Stimulated activated CD4-positive, alpha-beta T cell treated with anti-CD3 and anti-CD28 coated beads, Interleukin-12 subunit alpha, Interleukin-12 subunit beta, amount 100 ng/mL, for 4 hours (primary cell): ENCODE measurements around the gene COMT.

Experiments used
- DNase-seq: peaks from one replicate; pipeline ENCODE4 v3.0.0-alpha.2; 2020

COMT gene

DNA sequence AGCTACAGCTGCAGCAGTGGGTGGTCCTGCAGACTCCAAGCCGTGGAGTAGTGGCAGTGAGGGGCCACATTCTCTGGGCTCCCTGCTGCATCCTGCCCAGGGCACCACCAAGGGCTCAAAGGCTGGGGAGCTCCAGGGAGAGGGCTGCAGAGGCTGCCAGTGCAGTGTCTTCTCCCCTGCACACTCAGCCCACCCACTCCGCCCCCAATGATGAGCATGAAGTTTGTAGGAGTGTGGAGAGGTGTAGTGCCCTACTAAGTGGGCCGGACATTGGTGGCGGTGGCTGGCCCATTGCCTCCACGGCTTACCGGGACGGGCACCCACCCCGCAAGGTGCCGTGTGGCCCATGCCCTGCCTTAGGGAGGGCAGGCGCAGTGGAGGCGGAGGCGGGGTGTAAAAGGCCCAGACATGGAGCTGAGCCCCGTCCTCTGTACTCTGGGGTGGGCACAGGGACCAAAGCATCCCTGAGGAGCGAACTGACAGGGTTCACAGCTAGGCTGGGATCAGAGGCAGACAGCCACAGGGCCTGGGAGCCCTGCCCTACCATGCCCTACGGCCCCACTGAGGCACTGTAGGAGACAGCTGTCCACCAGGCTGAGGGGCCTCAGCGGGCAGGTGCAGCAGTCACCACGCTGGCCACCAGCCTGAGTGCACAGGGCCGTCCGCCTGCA lies 56.1 kb downstream of the COMT start:
- DNase-seq = no peak

DNA sequence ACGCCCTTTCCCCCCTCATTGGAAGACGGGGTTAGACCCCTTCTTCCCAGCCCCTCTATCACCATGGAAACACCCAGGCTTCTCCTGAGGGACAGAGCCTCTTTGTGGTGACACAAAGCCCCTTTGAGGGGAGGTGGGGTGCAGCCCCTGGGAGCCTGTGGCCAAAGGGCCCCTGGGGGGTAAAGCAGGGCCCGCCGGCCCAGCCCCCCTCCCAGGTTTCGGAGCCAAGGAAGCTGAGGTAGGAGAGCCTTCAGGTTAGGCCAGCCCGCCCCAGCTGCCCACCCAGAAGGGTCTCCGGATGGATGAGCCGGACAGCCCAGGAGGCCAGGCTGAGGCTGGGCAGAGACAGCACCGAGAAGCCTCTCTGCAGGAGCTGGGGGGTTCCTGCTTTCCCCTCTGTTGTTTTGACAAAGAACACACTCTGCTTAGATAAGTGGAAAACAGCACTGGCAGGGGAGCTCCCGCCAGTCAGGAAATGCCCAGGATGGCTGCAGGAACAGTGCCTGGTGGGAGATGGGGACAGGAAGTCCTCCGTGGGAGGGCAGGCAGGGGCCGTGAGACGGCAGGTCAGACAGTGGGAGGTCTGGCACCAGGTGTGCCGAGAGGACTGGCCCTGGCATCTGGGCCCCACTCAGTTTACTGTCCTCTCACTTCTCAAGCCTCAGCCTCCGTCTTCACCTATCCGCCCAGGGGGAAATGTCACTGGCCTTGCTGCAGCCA lies 56.8 kb downstream of the COMT start:
- no peak for DNase-seq

DNA sequence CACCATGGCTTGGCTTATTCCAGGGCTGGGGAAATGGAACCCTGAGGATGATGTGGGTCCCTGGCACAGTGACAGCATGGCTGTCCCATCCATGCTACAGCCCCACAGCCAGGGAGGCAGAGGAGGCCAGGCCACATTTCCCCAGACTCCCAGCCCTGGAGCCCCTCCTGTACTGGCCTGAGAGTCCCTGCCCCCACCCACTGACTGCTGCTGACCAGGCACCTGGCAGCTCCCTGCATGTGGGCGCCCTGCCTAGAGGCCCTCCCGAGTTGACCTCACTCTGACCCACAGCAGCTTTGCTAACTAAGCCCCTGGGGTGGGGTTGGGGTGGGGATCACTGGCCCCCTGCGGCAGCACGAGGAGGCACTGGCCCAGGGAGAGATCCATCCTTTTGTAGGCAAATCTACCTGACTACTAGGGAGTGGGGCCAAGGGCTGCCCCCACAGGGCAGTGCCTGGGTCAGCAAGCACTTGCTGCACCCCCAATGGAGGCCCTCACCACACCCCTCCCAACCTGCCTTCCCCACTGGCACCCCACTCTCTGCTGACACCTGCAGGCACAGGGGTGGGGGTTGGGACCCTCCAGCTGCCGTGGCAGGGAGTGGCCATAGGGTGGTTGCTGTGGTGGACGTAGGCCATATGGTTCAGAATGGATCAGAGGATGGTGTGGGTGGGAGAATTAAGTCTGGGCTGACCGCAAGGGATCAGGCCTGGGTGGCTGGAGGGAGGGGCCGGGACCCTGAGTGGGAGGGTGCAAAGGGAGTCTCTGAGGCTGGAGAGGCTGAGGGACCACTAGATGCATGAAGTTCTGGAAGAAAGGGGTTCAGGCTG lies 57.6 kb downstream of the COMT start:
- DNase-seq = no peak

DNA sequence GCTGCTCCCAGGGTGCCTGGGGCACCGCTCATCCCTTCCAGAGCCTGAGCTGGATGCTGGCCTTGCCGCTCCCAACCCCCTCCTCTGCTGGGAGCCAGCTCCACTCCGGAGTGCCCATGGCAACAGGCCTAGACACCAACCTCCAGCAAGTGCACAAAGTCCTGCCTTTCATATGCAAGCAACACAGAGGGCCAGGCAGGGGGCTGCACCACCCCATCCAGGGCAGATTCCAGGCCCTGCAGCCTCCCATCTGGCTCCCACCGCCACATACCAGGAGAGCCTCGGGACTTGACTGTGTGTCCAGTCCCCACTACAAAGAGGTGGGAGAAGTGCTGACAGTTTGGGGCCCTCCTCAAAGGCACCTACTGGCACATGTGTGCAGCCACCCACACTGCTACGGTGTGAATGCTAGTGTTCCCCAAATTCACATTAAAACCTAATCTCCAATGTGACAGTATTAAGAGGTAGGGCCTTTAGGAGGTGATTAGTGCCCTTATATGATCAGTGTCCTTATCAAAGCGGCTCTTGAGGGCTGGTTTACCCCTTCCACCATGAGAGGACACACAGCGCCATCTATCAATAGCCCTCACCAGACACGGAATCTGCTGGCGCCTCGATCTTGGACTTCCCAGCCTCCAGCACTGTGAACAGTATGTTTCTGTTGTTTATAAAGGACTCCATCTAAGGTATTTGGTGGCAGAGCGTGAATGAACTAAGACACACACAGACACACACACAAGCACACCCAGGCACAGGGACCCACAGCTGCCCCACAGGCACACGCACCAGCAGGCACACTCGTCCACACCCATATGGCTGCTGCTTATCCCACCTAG lies 58.9 kb downstream of the COMT start:
- DNase-seq = no peak

DNA sequence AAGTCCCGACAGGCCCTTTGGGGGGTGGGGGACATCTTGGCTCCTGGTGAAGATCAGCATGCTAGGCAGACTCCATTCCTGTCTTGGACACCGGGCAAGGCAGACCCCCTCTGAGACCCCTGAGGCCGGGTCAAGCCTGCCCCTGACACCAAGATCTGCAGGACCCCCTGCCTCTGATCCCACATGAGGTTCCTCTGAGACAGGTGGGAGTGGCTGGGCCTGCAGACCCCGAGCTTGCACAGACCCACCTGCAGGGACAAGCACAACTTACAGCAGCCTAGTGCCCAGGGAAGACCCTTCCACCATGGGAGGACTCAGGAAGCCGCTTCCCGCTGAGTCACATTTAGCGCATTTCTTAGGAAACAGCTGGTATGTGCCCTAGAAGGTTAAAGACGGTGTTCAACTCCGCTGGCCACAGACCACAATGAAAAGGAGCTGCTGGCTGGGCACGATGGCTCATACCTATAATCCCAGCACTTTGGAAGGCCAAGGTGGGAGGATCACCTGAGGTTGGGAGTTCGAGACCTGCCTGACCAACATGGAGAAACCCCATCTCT lies 59.6 kb downstream of the COMT start:
- DNase-seq = no peak

DNA sequence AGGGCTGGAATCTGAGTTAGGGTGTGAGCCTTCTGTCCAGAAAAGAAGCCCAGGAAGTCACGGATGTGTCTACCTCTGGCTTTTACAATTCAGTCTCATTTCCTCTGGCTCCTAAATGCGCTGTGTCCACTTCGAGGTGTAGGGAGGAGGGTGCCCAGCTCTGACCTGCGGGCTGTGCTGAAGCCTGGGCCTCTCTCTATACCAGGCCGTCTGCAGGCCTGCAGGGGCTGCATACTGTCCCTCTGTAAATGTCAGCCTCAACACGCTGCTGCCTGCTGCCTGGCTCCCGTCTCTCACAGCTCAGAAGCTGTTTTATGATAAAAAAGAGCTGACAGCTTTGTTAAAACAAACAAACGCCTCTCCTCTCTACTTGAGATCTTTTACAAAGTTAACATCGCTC lies 60.6 kb downstream of the COMT start:
- DNase-seq = no peak

DNA sequence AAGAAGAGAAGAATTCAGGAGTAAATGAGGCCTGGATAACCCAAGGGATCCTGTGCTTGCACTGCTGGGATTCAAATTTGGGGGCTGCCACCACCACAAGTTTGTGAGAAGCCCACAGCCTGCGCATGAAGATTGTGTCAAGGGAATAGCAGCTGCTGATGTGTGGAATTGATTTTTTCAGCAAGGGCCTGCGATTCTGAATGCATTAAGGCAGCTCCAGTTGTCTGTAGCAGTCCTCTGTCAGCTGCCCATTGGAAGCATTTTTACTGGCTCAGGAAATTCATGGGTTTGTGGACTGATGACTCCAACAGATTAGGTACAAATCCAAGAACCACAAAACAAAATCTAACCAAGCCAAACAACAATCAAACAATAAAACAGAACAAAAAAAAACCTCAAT lies 61.1 kb downstream of the COMT start:
- DNase-seq = no peak

DNA sequence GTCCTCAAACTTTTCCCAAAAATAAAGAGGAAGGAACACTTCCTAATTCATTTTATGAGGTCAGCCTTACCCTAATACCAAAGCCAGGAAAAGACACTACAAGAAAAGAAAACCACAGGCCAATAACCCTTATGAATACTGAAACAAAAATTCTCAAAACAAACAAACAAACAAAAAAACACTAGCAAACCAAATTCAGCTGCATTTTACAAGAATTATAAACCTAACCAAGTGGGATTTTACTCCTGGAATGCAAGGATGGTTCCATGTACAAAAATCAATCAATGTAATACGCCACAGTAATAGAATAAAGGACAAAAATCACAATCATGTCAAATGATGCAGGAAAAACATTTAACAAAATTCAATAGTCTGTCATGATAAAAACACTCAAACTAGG lies 61.7 kb downstream of the COMT start:
- DNase-seq = no peak

DNA sequence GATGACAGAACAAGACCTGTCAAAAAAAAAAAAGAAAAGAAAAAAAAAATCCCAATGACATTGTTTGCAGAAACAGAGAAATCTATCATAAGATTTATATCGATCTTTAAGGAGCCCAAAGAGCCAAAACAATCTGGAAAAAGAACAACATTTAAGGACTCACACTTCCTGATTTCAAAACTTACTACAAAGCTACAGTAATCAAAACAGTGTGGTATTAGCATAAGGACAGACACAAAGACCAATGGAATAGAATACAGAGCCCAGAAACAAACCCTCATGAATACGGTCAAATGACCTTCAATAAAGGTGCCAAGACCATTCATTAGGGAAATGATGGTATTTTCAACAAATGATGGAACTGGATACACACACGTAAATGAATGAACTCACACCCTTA lies 62.9 kb downstream of the COMT start:
- no peak for DNase-seq

DNA sequence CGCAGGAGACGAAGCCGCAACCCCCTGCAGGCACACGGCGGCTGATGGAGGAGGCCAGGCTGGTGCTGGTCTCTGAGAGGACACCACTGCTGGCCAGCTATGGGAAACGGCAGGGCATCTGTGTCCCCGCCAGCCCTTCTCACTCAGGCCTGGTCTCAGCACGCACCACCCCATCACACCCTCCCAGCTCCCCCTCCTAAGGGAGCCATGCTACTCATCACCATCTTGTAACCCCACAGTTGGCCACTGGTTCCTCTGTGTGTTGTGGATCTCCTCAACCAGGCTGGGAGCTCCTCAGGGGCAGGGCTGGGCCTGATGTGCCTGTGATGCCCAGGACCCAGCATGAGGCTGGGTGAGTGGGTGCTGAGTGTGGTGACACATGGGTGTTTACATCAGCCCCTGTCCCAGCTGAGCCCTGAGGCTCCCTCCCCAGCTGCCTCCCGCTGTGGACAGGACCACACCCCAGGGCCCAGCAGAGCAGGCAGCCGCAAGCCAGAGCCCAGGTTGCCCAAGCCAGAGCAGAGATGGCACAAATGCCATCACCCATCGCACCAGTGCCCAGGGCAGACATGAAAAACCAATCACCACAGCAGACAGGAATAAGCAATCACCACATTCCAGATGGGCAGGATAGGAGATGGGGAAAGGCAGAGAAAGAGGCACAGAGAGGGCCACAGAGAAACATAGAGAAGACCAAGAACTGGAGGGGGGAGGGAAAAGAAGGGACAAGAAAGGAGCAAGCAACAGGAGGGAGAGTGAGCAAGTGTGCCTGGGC lies 66.8 kb downstream of the COMT start:
- no peak for DNase-seq

DNA sequence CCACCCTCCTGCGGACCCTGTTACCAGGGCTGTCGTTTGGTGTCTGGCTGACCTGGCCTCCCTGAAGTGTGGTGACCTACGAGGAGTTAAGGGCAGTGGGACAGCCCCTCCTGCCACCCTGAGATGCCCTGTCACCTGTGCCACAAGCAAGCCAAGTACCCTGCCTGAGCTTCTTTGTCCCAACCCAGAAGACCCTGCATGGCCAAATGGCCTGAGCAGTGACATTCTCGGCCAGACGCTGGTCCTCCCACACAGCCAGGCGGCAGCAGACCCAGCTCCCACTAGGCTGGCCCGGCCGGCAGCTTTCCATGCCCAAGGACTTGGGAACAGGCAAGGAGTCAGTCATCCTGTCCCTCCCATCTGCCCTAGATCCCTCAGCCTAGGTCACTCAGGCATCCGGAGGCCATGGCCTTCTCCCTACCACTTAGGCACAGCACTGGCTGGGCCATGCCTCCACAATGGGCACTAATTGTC lies 67.5 kb downstream of the COMT start:
- DNase-seq = no peak

DNA sequence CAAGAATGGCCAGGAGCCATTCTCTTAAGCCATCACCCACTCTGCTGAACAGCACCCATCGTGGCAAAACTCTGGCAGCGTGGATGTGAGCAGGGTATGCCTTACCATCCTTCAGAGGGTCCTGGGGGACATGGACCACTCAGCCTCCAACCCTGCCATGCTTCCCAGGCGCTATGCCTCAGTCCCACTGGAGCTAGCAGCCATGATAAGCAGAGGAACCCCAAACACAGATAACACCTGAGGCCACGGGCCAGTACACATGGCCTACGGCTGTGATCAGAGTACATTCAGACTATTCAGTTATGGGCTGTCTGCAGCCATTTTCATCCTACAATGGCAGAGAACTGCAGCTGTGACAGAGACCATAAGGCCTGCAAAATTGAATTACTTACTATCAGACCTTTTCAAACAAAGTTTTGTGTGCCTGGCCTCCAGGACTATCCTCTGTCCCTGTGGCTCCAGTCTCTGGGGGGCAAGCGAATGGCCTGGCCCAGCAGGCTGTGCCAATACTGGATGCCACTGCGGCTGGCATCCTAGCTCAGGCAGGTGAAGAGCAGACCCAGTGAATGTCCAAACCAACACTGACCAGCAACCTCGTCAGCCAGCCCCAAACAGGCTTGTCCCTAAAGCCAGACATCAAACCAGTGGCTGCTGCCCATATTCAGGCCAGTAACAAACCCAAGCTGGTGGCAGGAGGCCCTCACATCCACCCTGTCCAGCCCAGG lies 68.2 kb downstream of the COMT start:
- no peak for DNase-seq

DNA sequence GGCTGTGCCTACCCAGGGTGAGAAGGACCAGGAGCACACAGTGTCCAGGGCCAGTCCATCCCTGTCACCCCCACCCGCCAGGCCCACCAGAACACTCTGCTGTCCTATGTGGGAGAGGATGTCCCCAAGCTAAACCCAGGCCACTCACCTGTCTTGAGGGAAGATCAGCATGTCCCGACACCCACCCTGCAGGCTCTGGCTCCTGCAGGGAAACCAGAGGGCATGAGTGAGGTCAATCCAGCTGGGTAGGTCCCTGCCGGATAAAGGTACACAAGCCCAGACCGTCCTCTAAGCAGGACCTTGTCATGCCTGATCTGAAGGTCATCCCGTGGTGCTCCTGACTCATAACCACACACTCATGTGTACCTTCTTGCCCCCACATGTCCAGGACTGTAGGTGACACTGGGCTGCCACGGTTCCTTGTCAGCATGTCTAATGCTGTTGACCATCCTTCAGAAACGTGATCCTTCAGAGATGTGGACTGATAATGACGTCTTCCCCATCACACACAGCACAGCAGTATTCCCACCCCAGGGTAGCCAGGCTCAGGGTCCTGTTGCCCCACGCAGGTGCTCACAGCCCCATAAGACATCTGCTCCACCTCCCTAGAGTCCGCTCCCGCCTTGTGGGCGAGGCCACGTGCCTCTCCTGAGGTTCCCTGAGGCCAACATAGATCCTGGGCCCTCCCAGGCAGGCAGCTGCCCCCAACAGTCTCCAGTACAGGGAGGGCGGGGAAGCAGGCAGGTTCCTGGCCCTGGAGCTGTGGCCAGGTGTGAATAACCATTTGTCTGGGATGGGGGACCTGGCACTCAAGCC lies 68.9 kb downstream of the COMT start:
- DNase-seq = no peak

DNA sequence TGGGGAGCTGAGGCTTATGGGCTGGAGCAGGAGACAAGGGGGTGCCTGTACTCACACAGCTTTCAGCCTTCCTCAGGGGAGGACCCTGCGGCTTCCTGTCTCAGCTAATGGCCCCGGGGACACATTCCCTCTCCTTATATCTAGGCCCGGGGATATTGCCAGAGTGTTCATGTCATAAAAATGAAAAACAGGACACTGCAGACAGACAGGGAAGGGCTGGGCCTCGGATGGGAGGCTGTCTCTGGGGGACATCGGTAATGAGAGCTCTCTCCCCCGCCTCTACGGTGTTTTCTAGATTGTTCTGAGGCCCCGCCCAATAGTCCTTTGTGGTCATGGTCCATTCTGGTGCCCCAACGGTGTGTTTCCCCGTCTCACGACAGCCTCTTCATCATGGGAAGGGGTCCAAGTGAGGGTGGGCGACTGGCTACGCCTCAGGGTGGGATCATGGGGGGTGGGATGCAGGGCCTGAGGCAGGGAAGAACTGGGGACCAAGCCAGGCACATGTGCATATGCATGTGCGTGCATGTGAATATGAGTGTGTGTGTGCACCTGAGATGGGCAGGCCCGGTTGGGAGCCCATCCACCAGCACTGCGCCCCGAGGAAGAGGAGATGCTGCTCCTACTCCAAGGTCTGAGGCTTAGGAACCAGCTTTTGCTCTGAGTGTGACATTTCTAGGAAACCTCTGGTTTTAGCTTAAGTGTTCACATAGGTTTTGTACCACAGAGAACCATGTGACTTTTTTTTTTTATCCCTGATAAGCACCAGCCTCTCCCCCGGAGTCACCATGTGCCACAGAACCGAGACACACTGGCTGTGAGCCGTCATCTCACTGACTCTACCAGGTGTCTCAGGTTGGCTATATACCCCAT lies 69.8 kb downstream of the COMT start:
- no peak for DNase-seq

DNA sequence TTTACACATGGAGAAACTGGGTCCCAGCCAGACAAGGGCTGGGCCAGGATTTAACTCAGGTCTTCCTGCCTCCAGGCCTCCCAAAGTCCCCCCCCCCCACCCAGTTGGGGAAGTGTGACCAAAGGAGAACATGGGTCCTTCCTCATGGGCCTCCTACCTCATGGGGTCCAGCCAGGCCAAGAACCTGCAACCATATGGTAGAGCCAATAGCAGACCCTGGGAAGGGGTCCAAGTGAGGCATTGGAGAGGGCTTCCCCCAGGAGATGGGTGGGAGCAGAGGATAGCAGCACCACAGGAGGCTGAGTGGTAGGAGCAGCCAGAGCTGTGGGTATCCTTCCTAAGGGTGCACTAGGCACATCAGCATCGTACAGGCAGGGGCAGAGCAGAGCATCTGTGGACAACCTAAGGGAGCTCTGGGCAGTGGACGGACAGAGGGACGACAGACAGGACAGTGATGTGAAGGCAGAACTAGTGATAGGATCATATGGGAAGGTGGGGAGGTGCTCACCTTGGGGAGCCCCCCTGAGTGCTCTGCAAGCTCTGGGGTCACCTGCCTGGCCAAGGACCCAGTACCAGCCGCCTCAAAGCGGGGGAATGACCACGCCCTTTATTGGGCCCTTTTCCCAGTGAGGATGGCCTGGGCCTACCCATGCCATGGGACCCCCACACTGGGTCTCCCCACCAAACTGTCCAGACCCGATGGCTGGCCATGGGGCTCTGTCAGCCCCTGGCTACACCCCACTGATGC lies 70.6 kb downstream of the COMT start:
- DNase-seq = no peak

DNA sequence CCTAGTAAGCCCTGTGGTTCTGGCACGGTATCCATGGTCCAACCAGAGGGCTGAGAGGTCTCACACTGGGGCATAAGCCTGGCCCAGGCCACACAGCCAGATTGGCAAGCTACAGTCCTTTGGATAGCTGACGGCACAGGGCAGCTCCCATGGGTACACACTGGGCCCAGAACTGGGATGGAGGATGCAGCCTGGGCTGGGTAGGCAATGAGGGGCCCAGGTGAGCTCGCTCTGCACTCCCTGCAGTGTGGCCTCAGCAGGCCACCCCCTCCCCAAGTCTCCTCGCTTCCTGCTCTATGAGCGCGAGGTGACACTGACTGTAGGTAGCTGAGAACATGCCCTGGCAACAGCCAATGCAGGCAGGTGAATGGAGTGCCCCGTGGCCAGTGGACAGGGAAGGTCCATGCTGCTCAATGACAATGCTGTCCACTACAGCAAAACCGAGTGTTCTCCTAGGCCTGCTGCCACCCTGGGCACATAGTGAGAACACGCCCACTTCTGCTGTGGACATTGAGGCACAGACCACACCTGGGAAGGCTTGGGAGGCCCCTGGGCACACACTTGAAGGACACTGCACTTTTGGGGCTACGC lies 71.3 kb downstream of the COMT start:
- no peak for DNase-seq

DNA sequence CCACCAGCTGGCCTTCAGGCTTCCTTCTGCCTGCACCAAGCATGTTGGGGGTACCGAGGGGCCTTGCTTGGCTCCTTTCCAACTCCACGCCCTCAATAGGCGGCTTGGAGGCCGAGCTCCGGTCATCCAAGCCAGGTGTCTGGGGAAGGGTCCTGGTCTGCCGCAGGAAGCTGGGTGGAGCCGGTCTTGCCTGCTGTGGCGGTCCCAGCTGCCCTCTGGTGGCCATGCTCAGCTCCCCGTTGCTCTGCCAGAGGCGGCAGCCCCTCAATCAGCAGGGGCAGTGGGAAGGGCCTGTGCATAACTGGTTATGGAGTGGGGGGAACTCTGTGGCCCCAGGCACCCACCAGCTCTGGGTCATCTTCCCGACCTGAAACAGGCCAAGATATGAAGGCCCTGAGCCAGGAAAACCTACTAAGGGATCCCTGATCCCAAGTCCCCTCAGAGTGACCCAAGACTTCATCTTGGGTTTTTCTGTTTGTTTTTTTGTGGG lies 71.9 kb downstream of the COMT start:
- no peak for DNase-seq
